HEK293T (cell line): ENCODE measurements around the gene PITPNC1.

Experiments used
- BHLHE40 ChIP-seq: fragments of 450-650 bp; IDR thresholded peaks from 2 replicates; pipeline ENCODE4 v1.6.1; 2016; ENCODE audit warnings: mild to moderate bottlenecking, moderate library complexity, borderline replicate concordance
- FOXA1 ChIP-seq: fragments of 450-650 bp; IDR thresholded peaks from 2 replicates; pipeline ENCODE4 v1.6.1; 2016; ENCODE audit warnings: mild to moderate bottlenecking
- FOXK2 ChIP-seq: fragments of 450-650 bp; IDR thresholded peaks from 2 replicates; pipeline ENCODE4 v1.6.1; 2016; ENCODE audit warnings: mild to moderate bottlenecking
- FOXM1 ChIP-seq: fragments of 450-650 bp; IDR thresholded peaks from 2 replicates; pipeline ENCODE4 v1.6.1; 2017; ENCODE audit warnings: mild to moderate bottlenecking, borderline replicate concordance
- HDGF ChIP-seq: fragments of 450-650 bp; IDR thresholded peaks from 2 replicates; pipeline ENCODE4 v1.6.1; 2017; ENCODE audit warnings: antibody characterized with exemption, borderline replicate concordance
- SUZ12 ChIP-seq: fragments of 450-650 bp; IDR thresholded peaks from 2 replicates; pipeline ENCODE4 v1.6.1; 2016; ENCODE audit warnings: mild to moderate bottlenecking
- ZNF384 ChIP-seq: fragments of 450-650 bp; IDR thresholded peaks from 2 replicates; pipeline ENCODE4 v1.6.1; 2016

GRCh38 chr17:67503184-67503583, 126.1 kb downstream of the PITPNC1 start:
- TF ChIP-seq FOXM1 (no peak), ZNF384 (no peak), FOXA1 (no peak), BHLHE40 (no peak), SUZ12 (no peak), HDGF (no peak), FOXK2 (no peak)
